ENCODE measurements around the gene ZNF423. TPM values are rescaled to one million over a fixed set of nuclear protein-coding genes. Genes with fewer than 3 reads are reported as not detected.

ZNF423 gene
- total RNA-seq, 4 donors from 2014 or later = 1.4 to 20.6 (median 4.7) TPM

DNA sequence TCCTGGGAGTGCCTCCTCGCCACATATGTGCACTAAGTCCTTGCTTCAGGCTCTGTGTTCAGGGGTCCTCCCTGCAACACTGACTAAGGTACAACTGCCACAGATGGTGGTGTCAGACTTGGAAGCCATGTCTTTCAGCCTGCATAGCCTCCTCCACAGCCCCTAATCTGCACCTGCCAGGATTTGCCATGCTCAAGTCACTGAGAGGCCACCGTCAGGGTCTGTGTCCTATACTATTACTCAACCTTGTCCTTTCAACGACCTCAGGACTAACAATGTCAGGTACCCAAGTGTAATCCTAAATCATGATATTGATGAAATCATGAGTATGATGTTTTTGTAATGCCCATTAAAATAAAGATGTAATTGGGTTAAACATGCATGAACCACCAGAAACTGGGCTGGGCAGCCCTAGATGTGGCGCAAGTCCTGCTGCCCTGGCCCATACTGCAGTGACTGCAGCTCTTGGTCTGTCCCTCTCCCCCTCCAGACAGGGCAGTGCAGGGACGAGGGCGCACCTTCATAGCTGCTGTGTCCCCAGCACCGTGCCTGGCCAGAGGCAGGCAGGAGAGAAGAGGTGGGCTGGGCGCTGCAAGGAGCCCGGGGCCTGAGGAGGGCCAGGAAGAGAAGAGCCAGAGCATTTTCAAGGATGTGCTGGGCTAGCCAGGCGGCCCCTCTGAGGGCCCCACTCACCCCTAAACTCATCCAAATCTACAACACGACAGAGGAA lies 198.0 kb downstream of the ZNF423 start:
- Histone ChIP-seq H3K27me3 (no peaks in the 10 kb centered on the region), H3K4me1 (peaks cover 0 to 3% (median 0%) of the 10 kb centered on the region in 4 donors), H3K36me3 (no peaks in the 10 kb centered on the region), H3K4me3 (no peak overlapping the region), H3K27ac (no peak overlapping the region), H3K9me3 (no peaks in the 10 kb centered on the region)
- DNase-seq = no peak
- no peak for TF ChIP-seq POLR2A (IDR thresholded peaks at IDR 0.05)
- TF ChIP-seq, protein P1, sequence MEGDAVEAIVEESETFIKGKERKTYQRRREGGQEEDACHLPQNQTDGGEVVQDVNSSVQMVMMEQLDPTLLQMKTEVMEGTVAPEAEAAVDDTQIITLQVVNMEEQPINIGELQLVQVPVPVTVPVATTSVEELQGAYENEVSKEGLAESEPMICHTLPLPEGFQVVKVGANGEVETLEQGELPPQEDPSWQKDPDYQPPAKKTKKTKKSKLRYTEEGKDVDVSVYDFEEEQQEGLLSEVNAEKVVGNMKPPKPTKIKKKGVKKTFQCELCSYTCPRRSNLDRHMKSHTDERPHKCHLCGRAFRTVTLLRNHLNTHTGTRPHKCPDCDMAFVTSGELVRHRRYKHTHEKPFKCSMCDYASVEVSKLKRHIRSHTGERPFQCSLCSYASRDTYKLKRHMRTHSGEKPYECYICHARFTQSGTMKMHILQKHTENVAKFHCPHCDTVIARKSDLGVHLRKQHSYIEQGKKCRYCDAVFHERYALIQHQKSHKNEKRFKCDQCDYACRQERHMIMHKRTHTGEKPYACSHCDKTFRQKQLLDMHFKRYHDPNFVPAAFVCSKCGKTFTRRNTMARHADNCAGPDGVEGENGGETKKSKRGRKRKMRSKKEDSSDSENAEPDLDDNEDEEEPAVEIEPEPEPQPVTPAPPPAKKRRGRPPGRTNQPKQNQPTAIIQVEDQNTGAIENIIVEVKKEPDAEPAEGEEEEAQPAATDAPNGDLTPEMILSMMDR (IDR thresholded peaks at IDR 0.05) = no peak

DNA sequence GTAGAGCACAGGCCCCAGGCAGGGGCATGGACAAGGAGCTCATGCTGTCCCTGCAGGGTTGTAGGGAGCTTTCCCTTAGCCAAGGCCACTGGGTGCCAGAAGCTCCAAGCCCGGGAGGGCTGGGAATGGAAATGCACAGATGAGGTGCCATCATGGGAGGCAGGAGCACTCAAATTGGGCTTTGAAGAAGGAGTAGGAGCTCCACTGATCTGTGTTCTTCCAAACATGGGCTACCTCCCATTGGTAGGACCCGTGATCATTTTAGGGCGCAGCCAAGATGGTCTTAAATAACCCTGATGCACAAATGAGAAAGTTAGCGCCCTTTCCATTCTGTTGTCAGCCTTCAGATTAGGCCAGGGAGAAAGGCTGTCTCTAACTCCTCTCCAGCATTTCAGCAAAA lies 201.5 kb downstream of the ZNF423 start:
- Histone ChIP-seq H3K4me1 (no peaks in the 10 kb centered on the region), H3K27ac (no peak overlapping the region), H3K36me3 (no peaks in the 10 kb centered on the region), H3K4me3 (no peak overlapping the region), H3K27me3 (no peaks in the 10 kb centered on the region), H3K9me3 (no peaks in the 10 kb centered on the region)
- DNase-seq = no peak
- no peak for TF ChIP-seq POLR2A (IDR thresholded peaks at IDR 0.05)
- TF ChIP-seq, protein P1 (IDR thresholded peaks at IDR 0.05) = no peak

DNA sequence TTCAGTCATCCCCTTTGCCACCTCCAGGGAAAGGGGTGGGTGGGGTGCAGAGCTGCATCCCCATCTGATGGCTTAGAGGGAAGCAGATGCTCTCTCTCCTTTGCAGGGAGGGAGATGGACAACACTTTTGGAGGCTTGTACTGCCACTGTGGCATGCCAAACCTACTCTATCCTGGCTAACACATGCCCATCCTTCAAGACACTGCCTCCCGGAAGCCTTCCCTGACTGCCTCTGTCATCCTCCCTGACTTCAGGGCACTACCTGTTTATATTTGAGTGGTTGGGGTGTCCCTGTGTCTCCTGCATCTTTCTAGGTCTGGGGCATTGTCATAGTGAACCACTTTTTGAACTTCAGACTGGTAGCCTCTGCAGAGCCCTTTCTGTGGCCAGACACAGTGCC lies 202.3 kb downstream of the ZNF423 start:
- Histone ChIP-seq H3K9me3 (peaks cover 0 to 3% (median 0%) of the 10 kb centered on the region in 4 donors), H3K4me1 (no peaks in the 10 kb centered on the region), H3K27me3 (no peaks in the 10 kb centered on the region), H3K4me3 (no peak overlapping the region), H3K27ac (no peak overlapping the region), H3K36me3 (no peaks in the 10 kb centered on the region)
- TF ChIP-seq, protein P1 (IDR thresholded peaks at IDR 0.05) = no peak
- no peak for TF ChIP-seq POLR2A (IDR thresholded peaks at IDR 0.05)
- DNase-seq = no peak

DNA sequence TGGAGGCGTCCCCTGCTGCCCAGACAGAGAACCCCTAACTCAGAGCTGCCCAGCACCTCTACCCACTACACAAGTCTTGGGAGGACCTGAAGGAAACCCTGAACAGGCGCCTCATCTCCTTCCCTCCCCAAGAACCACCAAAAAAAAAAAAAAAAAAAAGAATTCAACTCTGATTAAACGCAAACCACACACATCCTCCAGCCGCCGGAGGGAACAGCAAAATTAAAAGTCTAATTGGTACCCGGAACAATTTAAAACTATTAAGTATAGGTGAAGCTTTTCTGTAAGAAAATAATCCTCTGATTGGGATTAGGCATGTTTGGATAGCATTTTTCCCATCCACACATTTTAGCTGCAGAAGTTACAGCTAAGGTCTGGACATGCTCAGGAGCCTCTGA lies 202.7 kb downstream of the ZNF423 start:
- no peak overlapping the region for H3K4me3 ChIP-seq
- TF ChIP-seq, protein P1 (IDR thresholded peaks at IDR 0.05) = no peak
- TF ChIP-seq POLR2A (IDR thresholded peaks at IDR 0.05) = no peak
- H3K4me1 ChIP-seq = no peaks in the 10 kb centered on the region
- H3K9me3 ChIP-seq = peaks cover 0 to 3% (median under 1%) of the 10 kb centered on the region in 4 donors
- no peaks in the 10 kb centered on the region for H3K36me3 ChIP-seq
- DNase-seq = no peak
- H3K27ac ChIP-seq = no peak overlapping the region
- no peaks in the 10 kb centered on the region for H3K27me3 ChIP-seq

DNA sequence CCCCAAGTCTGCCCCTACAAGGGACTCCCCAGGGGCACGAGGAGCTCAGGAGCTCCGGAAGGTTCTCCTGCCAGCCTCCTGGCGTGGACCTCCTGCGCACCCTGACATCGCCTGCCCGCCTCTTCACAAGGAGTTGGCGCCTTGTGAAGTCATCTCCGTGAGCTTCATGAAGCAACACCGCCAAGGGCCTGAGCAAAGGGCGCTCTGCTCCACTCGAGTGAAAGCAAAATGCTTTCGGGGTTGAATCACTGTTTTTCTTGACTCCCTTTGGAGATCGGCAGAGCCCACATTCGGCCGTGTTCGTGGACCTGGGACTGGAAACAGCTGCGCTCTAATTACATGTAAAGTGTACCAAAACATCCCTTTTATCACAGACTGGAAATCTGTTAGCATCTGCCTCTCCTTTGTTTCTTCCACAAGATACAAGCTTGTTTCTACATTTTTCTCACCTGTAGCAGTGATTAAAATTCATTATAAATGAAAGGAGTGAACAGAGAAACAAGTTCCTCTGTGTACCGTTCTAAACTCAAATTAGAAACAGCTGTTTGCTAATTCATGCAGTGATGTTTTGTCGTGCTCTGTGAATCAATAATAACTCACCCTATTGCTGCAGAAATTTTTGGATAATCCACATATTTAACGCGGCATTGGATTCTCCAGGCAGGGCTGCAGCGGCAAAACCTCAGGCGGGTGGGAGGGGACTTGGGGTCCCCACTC lies 203.3 kb downstream of the ZNF423 start:
- Histone ChIP-seq H3K4me1 (no peaks in the 10 kb centered on the region), H3K27ac (peak overlapping the region in 1 of 4 donors; percentile 39), H3K36me3 (no peaks in the 10 kb centered on the region), H3K9me3 (peaks cover 0 to 6% (median 2%) of the 10 kb centered on the region in 4 donors), H3K4me3 (no peak overlapping the region), H3K27me3 (no peaks in the 10 kb centered on the region)
- no peak for DNase-seq
- TF ChIP-seq, protein P1 (IDR thresholded peaks at IDR 0.05) = no peak
- TF ChIP-seq POLR2A (IDR thresholded peaks at IDR 0.05) = no peak

All from Peyer's patch (tissue), 4 donors.